Measurements from ENCODE around the gene TRMT6. TPM values are rescaled to one million over a fixed set of nuclear protein-coding genes. Genes with fewer than 3 reads are reported as not detected.

Gene TRMT6
- total RNA-seq, 4 donors from 2014 or later = 7.7 to 13.0 (median 9.5) TPM

DNA sequence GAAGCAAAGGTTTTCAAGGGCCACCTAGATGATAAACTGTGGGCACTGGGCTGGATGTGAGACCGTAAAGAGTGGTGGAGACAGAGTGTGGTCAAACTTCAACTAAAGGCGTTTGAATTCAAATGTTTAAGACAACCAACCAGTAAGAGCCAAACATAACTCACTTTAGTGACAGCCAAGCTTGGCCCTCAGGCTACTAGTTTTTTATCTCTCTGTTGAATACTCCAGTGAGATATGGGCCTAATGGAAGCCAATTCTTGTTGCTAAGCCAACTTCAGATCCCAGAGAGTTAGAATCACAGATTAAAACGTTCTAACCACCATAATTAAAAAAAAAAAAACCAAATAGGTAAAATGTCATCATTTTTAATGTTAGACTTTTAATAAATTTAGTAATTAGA, 57.3 kb downstream of the TRMT6 start:
- Histone ChIP-seq H3K27me3 (no peaks in the 10 kb centered on the region), H3K36me3 (no peaks in the 10 kb centered on the region), H3K9me3 (no peaks in the 10 kb centered on the region), H3K4me3 (no peak overlapping the region), H3K27ac (no peak overlapping the region), H3K4me1 (no peaks in the 10 kb centered on the region)
- no peak for TF ChIP-seq EP300 (IDR thresholded peaks at IDR 0.05)
- TF ChIP-seq, protein P1, sequence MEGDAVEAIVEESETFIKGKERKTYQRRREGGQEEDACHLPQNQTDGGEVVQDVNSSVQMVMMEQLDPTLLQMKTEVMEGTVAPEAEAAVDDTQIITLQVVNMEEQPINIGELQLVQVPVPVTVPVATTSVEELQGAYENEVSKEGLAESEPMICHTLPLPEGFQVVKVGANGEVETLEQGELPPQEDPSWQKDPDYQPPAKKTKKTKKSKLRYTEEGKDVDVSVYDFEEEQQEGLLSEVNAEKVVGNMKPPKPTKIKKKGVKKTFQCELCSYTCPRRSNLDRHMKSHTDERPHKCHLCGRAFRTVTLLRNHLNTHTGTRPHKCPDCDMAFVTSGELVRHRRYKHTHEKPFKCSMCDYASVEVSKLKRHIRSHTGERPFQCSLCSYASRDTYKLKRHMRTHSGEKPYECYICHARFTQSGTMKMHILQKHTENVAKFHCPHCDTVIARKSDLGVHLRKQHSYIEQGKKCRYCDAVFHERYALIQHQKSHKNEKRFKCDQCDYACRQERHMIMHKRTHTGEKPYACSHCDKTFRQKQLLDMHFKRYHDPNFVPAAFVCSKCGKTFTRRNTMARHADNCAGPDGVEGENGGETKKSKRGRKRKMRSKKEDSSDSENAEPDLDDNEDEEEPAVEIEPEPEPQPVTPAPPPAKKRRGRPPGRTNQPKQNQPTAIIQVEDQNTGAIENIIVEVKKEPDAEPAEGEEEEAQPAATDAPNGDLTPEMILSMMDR (IDR thresholded peaks at IDR 0.05) = no peak
- no peak for TF ChIP-seq POLR2A (IDR thresholded peaks at IDR 0.05)
- TF ChIP-seq POLR2AphosphoS5 (IDR thresholded peaks at IDR 0.05) = no peak
- 39% methylated on average over 3 of the region's 3 CpGs for WGBS
- no peak for DNase-seq (ENCODE audit: low spot score in 2 of 2)

DNA sequence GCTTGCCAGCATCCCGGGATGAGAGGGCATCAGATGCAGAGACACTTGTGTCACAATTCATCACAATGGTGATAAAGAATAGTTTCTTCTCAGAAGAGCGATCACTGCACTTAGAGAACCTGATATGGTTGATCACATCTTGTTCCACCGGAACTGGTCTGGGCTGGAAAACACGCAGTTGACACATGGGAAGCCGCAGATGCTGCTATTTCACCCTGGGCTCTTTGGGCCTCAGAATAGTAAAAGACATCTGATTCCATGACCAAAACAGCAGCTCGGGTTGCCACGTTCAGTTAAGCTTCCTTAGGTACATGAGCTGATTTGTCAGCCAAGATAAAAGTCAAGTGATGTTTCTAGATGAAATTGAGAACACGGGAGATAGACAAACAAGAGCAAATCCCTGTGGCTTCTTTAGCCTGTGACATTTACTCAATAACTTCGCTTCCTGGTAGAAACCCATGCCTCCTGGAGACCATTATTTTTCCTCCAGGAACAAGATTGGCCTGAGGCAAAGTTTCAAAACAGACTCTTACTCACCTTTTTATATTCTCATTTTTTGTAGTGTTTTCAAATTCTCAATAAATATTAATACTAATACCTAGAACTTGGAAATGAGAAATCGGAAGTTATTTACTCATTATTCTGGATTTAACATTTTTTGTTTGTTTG, 59.4 kb downstream of the TRMT6 start:
- Histone ChIP-seq H3K4me3 (no peak overlapping the region), H3K4me1 (no peaks in the 10 kb centered on the region), H3K36me3 (no peaks in the 10 kb centered on the region), H3K27ac (no peak overlapping the region), H3K9me3 (no peaks in the 10 kb centered on the region), H3K27me3 (peaks cover 4% of the 10 kb centered on the region)
- WGBS = 72% methylated on average over 10 of the region's 10 CpGs
- TF ChIP-seq POLR2AphosphoS5 (IDR thresholded peaks at IDR 0.05) (no peak), POLR2A (IDR thresholded peaks at IDR 0.05) (no peak), EP300 (IDR thresholded peaks at IDR 0.05) (no peak)
- TF ChIP-seq, protein P1 (IDR thresholded peaks at IDR 0.05) = no peak
- no peak for DNase-seq (ENCODE audit: low spot score in 2 of 2)

GRCh38 chr20:5888041-5888440, 62.3 kb downstream of the TRMT6 start:
- WGBS = 58% methylated on average over 1 of the region's 1 CpG
- no peak overlapping the region for H3K4me3 ChIP-seq

DNA sequence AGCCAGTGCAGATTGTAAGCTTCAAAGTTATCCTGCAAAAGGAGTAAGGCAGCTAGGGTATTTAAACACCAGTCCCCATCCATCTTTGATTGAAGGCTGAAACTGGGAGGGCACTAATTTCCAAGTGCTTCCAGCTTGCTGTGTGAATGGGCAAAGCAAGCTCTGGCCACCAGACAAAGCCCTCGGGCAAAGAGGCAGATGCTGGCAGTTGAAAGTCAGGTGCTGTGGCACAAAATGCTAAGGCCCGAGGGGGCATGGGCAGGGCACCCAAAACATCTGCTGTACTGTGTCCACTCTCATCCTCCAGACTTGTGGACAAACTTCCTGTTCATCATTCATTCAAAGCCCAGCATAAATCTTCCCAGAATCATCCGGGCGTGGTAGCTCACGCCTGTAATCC, 62.9 kb downstream of the TRMT6 start:
- WGBS = 72% methylated on average over 5 of the region's 5 CpGs

More at GRCh38 chr20:5888041-5888440, 62.3 kb downstream of the TRMT6 start:
- H3K27me3 ChIP-seq = peaks cover 6% of the 10 kb centered on the region
- TF ChIP-seq, protein P1 (IDR thresholded peaks at IDR 0.05) = no peak
- TF ChIP-seq POLR2A (IDR thresholded peaks at IDR 0.05) = no peak
- no peak for TF ChIP-seq EP300 (IDR thresholded peaks at IDR 0.05)
- TF ChIP-seq POLR2AphosphoS5 (IDR thresholded peaks at IDR 0.05) = no peak
- no peaks in the 10 kb centered on the region for H3K9me3 ChIP-seq
- no peak overlapping the region for H3K27ac ChIP-seq
- DNase-seq (ENCODE audit: low spot score in 2 of 2) = no peak
- H3K36me3 ChIP-seq = no peaks in the 10 kb centered on the region
- H3K4me1 ChIP-seq = no peaks in the 10 kb centered on the region

More for the DNA sequence above, 62.9 kb downstream of the TRMT6 start:
- Histone ChIP-seq H3K9me3 (no peaks in the 10 kb centered on the region), H3K4me3 (no peak overlapping the region), H3K27ac (no peak overlapping the region), H3K4me1 (no peaks in the 10 kb centered on the region), H3K27me3 (peaks cover 6% of the 10 kb centered on the region), H3K36me3 (no peaks in the 10 kb centered on the region)
- no peak for TF ChIP-seq POLR2AphosphoS5 (IDR thresholded peaks at IDR 0.05)
- no peak for TF ChIP-seq POLR2A (IDR thresholded peaks at IDR 0.05)
- no peak for TF ChIP-seq EP300 (IDR thresholded peaks at IDR 0.05)
- TF ChIP-seq, protein P1 (IDR thresholded peaks at IDR 0.05) = no peak
- DNase-seq (ENCODE audit: low spot score in 2 of 2) = no peak

Other genes starting within 250 kb of the TRMT6 start
- 1 to 10 TPM; 3.3 to 3.9 (median 3.7) TPM for gene SHLD1, start 200.1 kb downstream of the TRMT6 start, total RNA-seq
- gene CHGB, start 39.0 kb downstream of the TRMT6 start, total RNA-seq = not detected
- gene MCM8, start 119 bp upstream of the TRMT6 start, total RNA-seq = 1 to 10 TPM; 4.0 to 6.8 (median 4.8) TPM
- gene CRLS1, start 55.6 kb upstream of the TRMT6 start, total RNA-seq = 10 to 100 TPM; 17.7 to 27.1 (median 22.9) TPM
- gene LRRN4, start 103.5 kb upstream of the TRMT6 start, total RNA-seq = under 1 TPM in 1 of 4 donors, not detected in 3; 0.80 TPM
- 10 to 100 TPM; 32.9 to 53.4 (median 37.5) TPM for gene FERMT1, start 172.5 kb upstream of the TRMT6 start, total RNA-seq